SK-N-SH (cell line): ENCODE data around the gene ZFP36L1. TPM values are rescaled to one million over a fixed set of nuclear protein-coding genes. Genes with fewer than 3 reads are reported as not detected.

ENCODE experiments used
- CTCF ChIA-PET: fragments of 300-600, 350-600 bp; formaldehyde crosslinking; extraction: SDS; loops from one replicate; lab custom pipeline; 2021; lab: Yijun Ruan, JAX
- POLR2A ChIA-PET: fragments of 350-600 bp; sonication (Branson Sonifier 250); formaldehyde crosslinking; extraction: SDS; loops from one replicate; lab custom pipeline; 2020; ENCODE audit warnings: antibody characterized with exemption, inconsistent platforms; lab: Yijun Ruan, JAX
- DNase-seq: peaks from one replicate; pipeline ENCODE4 v3.0.0; 2012
- H2AFZ ChIP-seq: fragments of 200-600 bp; sonication (generic); 2 replicates; pipeline ENCODE4 v1.8.1; 2016; ENCODE audit warnings: antibody characterized with exemption, mild to moderate bottlenecking, low read depth
- H3F3A ChIP-seq: fragments of 200-600 bp; sonication (generic); replicated peaks from 2 replicates; pipeline ENCODE3; 2016; ENCODE audit warnings: antibody characterized with exemption, mild to moderate bottlenecking; ENCODE audit not compliant: insufficient read depth
- H3K27ac ChIP-seq, 2 experiments: fragments of 200-500 bp in 1 of 2; fragments of 200-600 bp in 1 of 2; sonication (Bioruptor generic) in 1 of 2; sonication (generic), shearing (Covaris generic) in 1 of 2; 2 replicates each; pipeline versions ENCODE4 v1.5.1 to v1.6.1; 2014 to 2016; ENCODE audit warnings: low read depth in 2 of 2, inconsistent platforms in 1 of 2, low read length in 1 of 2, mild to moderate bottlenecking in 1 of 2, mixed read lengths in 1 of 2
- H3K27me3 ChIP-seq: fragments of 200-600 bp; sonication (generic), shearing (Covaris generic); 2 replicates; pipeline ENCODE4 v1.6.1; 2016; ENCODE audit warnings: mixed run types; ENCODE audit not compliant: insufficient read depth
- H3K36me3 ChIP-seq, 2 experiments: fragments of 200-500 bp in 1 of 2; fragments of 200-600 bp in 1 of 2; sonication (Bioruptor generic) in 1 of 2; sonication (generic) in 1 of 2; replicated peaks in 1 of 2; 2 replicates each; pipeline versions ENCODE3 to v1.5.1; 2014 to 2016; ENCODE audit warnings: low read length in 1 of 2, mild to moderate bottlenecking in 1 of 2; ENCODE audit not compliant: insufficient read depth in 2 of 2, control insufficient read depth in 1 of 2
- H3K4me1 ChIP-seq, 2 experiments: fragments of 200-500 bp in 1 of 2; fragments of 200-600 bp in 1 of 2; sonication (Bioruptor generic) in 1 of 2; sonication (generic), shearing (Covaris generic) in 1 of 2; 2 replicates each; pipeline versions ENCODE4 v1.5.1 to v1.6.1; 2014 to 2016; ENCODE audit warnings: low read depth in 1 of 2, low read length in 1 of 2, mixed run types in 1 of 2; ENCODE audit not compliant: insufficient read depth in 2 of 2, control insufficient read depth in 1 of 2
- H3K4me2 ChIP-seq: fragments of 200-600 bp; sonication (generic), shearing (Covaris generic); 2 replicates; pipeline ENCODE4 v1.6.1; 2017; ENCODE audit warnings: mixed run types
- H3K4me3 ChIP-seq, 2 experiments: fragments of 200-500 bp in 1 of 2; fragments of 200-600 bp in 1 of 2; sonication (Bioruptor generic) in 1 of 2; sonication (generic), shearing (Covaris generic) in 1 of 2; 2 replicates each; pipeline versions ENCODE4 v1.5.1 to v1.8.1; 2014 to 2016; ENCODE audit warnings: low read depth in 2 of 2, inconsistent platforms in 1 of 2, low read length in 1 of 2, mild to moderate bottlenecking in 1 of 2, mixed read lengths in 1 of 2, moderate library complexity in 1 of 2
- H3K79me2 ChIP-seq: fragments of 200-600 bp; sonication (generic); 2 replicates; pipeline ENCODE4 v1.8.1; 2017; ENCODE audit warnings: mild to moderate bottlenecking; ENCODE audit not compliant: insufficient read depth
- H3K9ac ChIP-seq: fragments of 200-600 bp; sonication (generic); 2 replicates; pipeline ENCODE4 v1.6.1; 2017; ENCODE audit warnings: mixed run types
- H3K9me2 ChIP-seq: fragments of 200-600 bp; sonication (generic); 2 replicates; pipeline ENCODE4 v1.6.1; 2017; ENCODE audit warnings: mixed run types
- H3K9me3 ChIP-seq: fragments of 200-600 bp; sonication (generic); 2 replicates; pipeline ENCODE4 v1.6.1; 2017; ENCODE audit warnings: mixed run types, mild to moderate bottlenecking, moderate library complexity
- H4K20me1 ChIP-seq: fragments of 200-600 bp; sonication (generic); 2 replicates; pipeline ENCODE4 v1.6.1; 2017; ENCODE audit warnings: mild to moderate bottlenecking, mixed run types; ENCODE audit not compliant: insufficient read depth
- CHD2 ChIP-seq: fragments of 150-350 bp; IDR thresholded peaks from 2 replicates; pipeline ENCODE4 v1.6.1; 2018; ENCODE audit warnings: low read length; ENCODE audit not compliant: partially characterized antibody
- CTCF ChIP-seq: fragments of 200-600 bp; sonication (generic); IDR thresholded peaks from 2 replicates; pipeline ENCODE4 v1.6.1; 2017; ENCODE audit warnings: antibody characterized with exemption, mild to moderate bottlenecking, moderate library complexity
- FOSL2 ChIP-seq: IDR thresholded peaks from 2 replicates; pipeline ENCODE4 v1.4.0; 2012; ENCODE audit warnings: low read depth, mild to moderate bottlenecking, moderate library complexity, borderline replicate concordance
- FOXJ3 ChIP-seq: sonication (generic); formaldehyde crosslinking; IDR thresholded peaks from 2 replicates; pipeline ENCODE4 v1.5.1; 2020; ENCODE audit warnings: mild to moderate bottlenecking, missing genetic modification reagents
- GABPA ChIP-seq: IDR thresholded peaks from 2 replicates; pipeline ENCODE4 v1.4.0; 2012; ENCODE audit warnings: low read depth, mild to moderate bottlenecking
- GATA2 ChIP-seq: sonication (generic); formaldehyde crosslinking; IDR thresholded peaks from 2 replicates; pipeline ENCODE4 v1.5.0; 2020; ENCODE audit warnings: mild to moderate bottlenecking, missing genetic modification reagents
- IRF3 ChIP-seq: fragments of 150-350 bp; IDR thresholded peaks from 2 replicates; pipeline ENCODE4 v1.6.1; 2016; ENCODE audit warnings: mild to moderate bottlenecking, low read depth, low read length
- MAX ChIP-seq: IDR thresholded peaks from 2 replicates; pipeline ENCODE4 v1.4.0; 2012; ENCODE audit warnings: low read depth
- NRF1 ChIP-seq: IDR thresholded peaks from 2 replicates; pipeline ENCODE4 v1.6.1; 2012; ENCODE audit warnings: low read depth, mild to moderate bottlenecking, low read length
- RAD21 ChIP-seq: IDR thresholded peaks from 2 replicates; pipeline ENCODE4 v1.6.1; 2012; ENCODE audit warnings: mild to moderate bottlenecking, low read length
- RCOR1 ChIP-seq: fragments of 150-350 bp; IDR thresholded peaks from 2 replicates; pipeline ENCODE4 v1.6.1; 2017; ENCODE audit warnings: antibody characterized with exemption, low read length
- REST ChIP-seq: IDR thresholded peaks from 2 replicates; pipeline ENCODE4 v1.6.1; 2012; ENCODE audit warnings: mild to moderate bottlenecking, low read depth, low read length, moderate library complexity
- TAF1 ChIP-seq: IDR thresholded peaks from 2 replicates; pipeline ENCODE4 v1.6.1; 2012; ENCODE audit warnings: low read depth, mild to moderate bottlenecking, low read length, moderate library complexity, borderline replicate concordance
- USF1 ChIP-seq: IDR thresholded peaks from 2 replicates; pipeline ENCODE4 v1.4.0; 2012; ENCODE audit warnings: low read depth, borderline replicate concordance
- ZBTB33 ChIP-seq: IDR thresholded peaks from 2 replicates; pipeline ENCODE4 v1.4.0; 2012; ENCODE audit warnings: low read depth, borderline replicate concordance
- WGBS: methylation state at CpG from one replicate; pipeline ENCODE4 v1.1.6; 2017; ENCODE audit warnings: low lambda C conversion rate; 5-methylcytosine and 5-hydroxymethylcytosine counted together
- polyA plus RNA-seq, 3 experiments: library from polyadenylated mRNA; depleted of rRNA; stranded (reverse); fragments of >200 nt; gene quantifications; 2 replicates each; pipeline ENCODE4 v1.2.3, GENCODE V29; 2012

ZFP36L1 gene
- polyA plus RNA-seq, 1 of the 3 experiments (the other 2 are of a cell fraction): 16.5 TPM

- H3K4me2 ChIP-seq: no peak overlapping the region
- TF ChIP-seq CHD2: no peak
- TF ChIP-seq FOSL2: no peak
- no peak for TF ChIP-seq TAF1
- TF ChIP-seq ZBTB33: no peak
- TF ChIP-seq NRF1: no peak
- TF ChIP-seq MAX: no peak
- no peak for TF ChIP-seq CTCF
- TF ChIP-seq GATA2 (CRISPR knock-in tag): no peak
- TF ChIP-seq GABPA: no peak
- no peak for TF ChIP-seq RAD21
- no peak for TF ChIP-seq REST
- TF ChIP-seq IRF3: no peak
- TF ChIP-seq FOXJ3: no peak
- TF ChIP-seq USF1: no peak
- TF ChIP-seq RCOR1: no peak
- H3F3A ChIP-seq: peaks cover 5% of the 10 kb centered on the region
- POLR2A ChIA-PET: no interaction called here
- no peaks in the 10 kb centered on the region for H3K9me2 ChIP-seq
- no peaks in the 10 kb centered on the region for H3K27me3 ChIP-seq
- H3K9me3 ChIP-seq: no peaks in the 10 kb centered on the region
- no peak overlapping the region for H3K27ac ChIP-seq
- no peak overlapping the region for H3K9ac ChIP-seq
- no peaks in the 10 kb centered on the region for H4K20me1 ChIP-seq
- CTCF ChIA-PET: interaction anchor here (2.3 to 15.3 kb wide), 3 partner anchors 22 to 878 kb away, joined by 12 to 232 read pairs (median 18); no protein-coding TSS in a partner anchor
- H3K36me3 ChIP-seq: no peaks in the 10 kb centered on the region
- H3K4me3 ChIP-seq: no peak overlapping the region
- H3K79me2 ChIP-seq: no peaks in the 10 kb centered on the region
- WGBS: 60% methylated on average over 3 of the region's 4 CpGs
- H3K4me1 ChIP-seq: peaks cover 0 to 5% of the 10 kb centered on the region in 2 experiments; a peak in 1 of 4 replicates
- no peak overlapping the region for H2AFZ ChIP-seq
- peak; percentile 9 for DNase-seq
Measured at GRCh38 chr14:68822132-68822651, 29.3 kb upstream of the ZFP36L1 start.
